Kidney epithelial cell (primary cell): ENCODE measurements around the gene CATSPERD. TPM values are rescaled to one million over a fixed set of nuclear protein-coding genes. Genes with fewer than 3 reads are reported as not detected.

ENCODE experiments used
- DNase-seq: peaks from one replicate; pipeline ENCODE4 v3.0.0-alpha.2; 2010; ENCODE audit warnings: low read depth
- H3K27me3 ChIP-seq: 2 replicates; pipeline ENCODE4 v1.6.0; 2011; ENCODE audit warnings: low read length; ENCODE audit not compliant: control insufficient read depth, insufficient read depth
- H3K36me3 ChIP-seq: 2 replicates; pipeline ENCODE4 v1.5.1; 2011; ENCODE audit warnings: low read length; ENCODE audit not compliant: control insufficient read depth, insufficient read depth
- H3K4me3 ChIP-seq: 2 replicates; pipeline ENCODE4 v1.5.1; 2011; ENCODE audit warnings: low read depth, mild to moderate bottlenecking, control low read depth, low read length
- CTCF ChIP-seq: IDR thresholded peaks from 2 replicates; pipeline ENCODE4 v1.5.1; 2011; ENCODE audit warnings: mild to moderate bottlenecking, moderate library complexity, low read length, control low read depth, inconsistent platforms; ENCODE audit not compliant: insufficient read depth, poor library complexity, severe bottlenecking
- total RNA-seq: library from RNA; depleted of rRNA; stranded (reverse); fragments of >200 nt; gene quantifications from 2 replicates; pipeline ENCODE4 v1.2.3, GENCODE V29; 2015

Gene CATSPERD
- total RNA-seq, 1 donor from 2014 or later: not detected

GRCh38 chr19:5824751-5825150 is 104.3 kb downstream of the CATSPERD start:
- Histone ChIP-seq H3K4me3 (no peak overlapping the region), H3K36me3 (no peaks in the 10 kb centered on the region), H3K27me3 (peaks cover 7% of the 10 kb centered on the region)
- DNase-seq: no peak
- no peak for TF ChIP-seq CTCF

- no peak for DNase-seq
- no peak overlapping the region for H3K4me3 ChIP-seq
- peaks cover 7% of the 10 kb centered on the region for H3K27me3 ChIP-seq
- TF ChIP-seq CTCF: no peak
- no peaks in the 10 kb centered on the region for H3K36me3 ChIP-seq
Observed at GRCh38 chr19:5825178-5825577, 104.7 kb downstream of the CATSPERD start.

- H3K36me3 ChIP-seq: no peaks in the 10 kb centered on the region
- DNase-seq: no peak
- no peak overlapping the region for H3K4me3 ChIP-seq
- TF ChIP-seq CTCF: peak; percentile 27
- peaks cover 10% of the 10 kb centered on the region for H3K27me3 ChIP-seq
Observed at GRCh38 chr19:5826531-5827341, 106.3 kb downstream of the CATSPERD start.

- H3K27me3 ChIP-seq: peaks cover 8% of the 10 kb centered on the region
- no peaks in the 10 kb centered on the region for H3K36me3 ChIP-seq
- no peak for TF ChIP-seq CTCF
- H3K4me3 ChIP-seq: peak overlapping the region; percentile 58
- DNase-seq: no peak
Observed at GRCh38 chr19:5827342-5827890, 107.0 kb downstream of the CATSPERD start.

GRCh38 chr19:5827891-5828660 is 107.6 kb downstream of the CATSPERD start:
- Histone ChIP-seq H3K4me3 (peak overlapping the region; percentile 58), H3K27me3 (peaks cover 5% of the 10 kb centered on the region), H3K36me3 (no peaks in the 10 kb centered on the region)
- peak; percentile 66 for DNase-seq
- no peak for TF ChIP-seq CTCF

Other genes starting within 250 kb of the CATSPERD start
- 1.0 and 1.4 TPM in 2 replicates for gene TINCR, start 152.7 kb upstream of the CATSPERD start, total RNA-seq
- gene SAFB2, start 97.9 kb upstream of the CATSPERD start, total RNA-seq: 23.8 and 29.0 TPM in 2 replicates
- gene SAFB, start 97.6 kb upstream of the CATSPERD start, total RNA-seq: 40.3 and 45.7 TPM in 2 replicates
- 47.0 and 55.4 TPM in 2 replicates for gene MICOS13, start 40.1 kb upstream of the CATSPERD start, total RNA-seq
- 7.4 and 11.4 TPM in 2 replicates for gene HSD11B1L, start 39.6 kb upstream of the CATSPERD start, total RNA-seq
- gene RPL36, start 30.3 kb upstream of the CATSPERD start, total RNA-seq: 1,562 and 1,717 TPM in 2 replicates
- 151 and 173 TPM in 2 replicates for gene LONP1, start 491 bp upstream of the CATSPERD start, total RNA-seq
- gene PRR22, start 64.1 kb downstream of the CATSPERD start, total RNA-seq: 1.4 and 2.2 TPM in 2 replicates
- 43.4 and 53.0 TPM in 2 replicates for gene DUS3L, start 70.5 kb downstream of the CATSPERD start, total RNA-seq
- 0.14 and 1.0 TPM in 2 replicates for gene NRTN, start 84.4 kb downstream of the CATSPERD start, total RNA-seq
- 0.82 and 0.84 TPM in 2 replicates for gene FUT6, start 119.1 kb downstream of the CATSPERD start, total RNA-seq
- 8.8 and 9.1 TPM in 2 replicates for gene FUT3, start 130.8 kb downstream of the CATSPERD start, total RNA-seq
- gene FUT5, start 149.9 kb downstream of the CATSPERD start, total RNA-seq: not detected in 2 replicates
- gene NDUFA11, start 183.2 kb downstream of the CATSPERD start, total RNA-seq: 203 and 311 TPM in 2 replicates
- gene VMAC, start 184.2 kb downstream of the CATSPERD start, total RNA-seq: 4.3 and 5.5 TPM in 2 replicates
- gene CAPS, start 193.6 kb downstream of the CATSPERD start, total RNA-seq: 2.3 and 3.4 TPM in 2 replicates